Measurements from ENCODE around the gene ATG14.
"Not testable (repeated sequence)": the region's sequence is repeated elsewhere in the genome, so short reads cannot be mapped to it uniquely, and the experiment has no call there.

The ATG14 gene

GRCh38 chr14:55351111-55351510 lies 60.5 kb downstream of the ATG14 start:
- no peak for DNase-seq (ENCODE audit: low read depth, low spot score)

- DNase-seq (ENCODE audit: low read depth, low spot score) = no peak
These were observed 61.2 kb downstream of the ATG14 start for GRCh38 chr14:55350461-55350860.

- no peak for DNase-seq (ENCODE audit: low read depth, low spot score)
These were observed 62.1 kb downstream of the ATG14 start for GRCh38 chr14:55349565-55349964.

GRCh38 chr14:55348766-55349453 lies 62.7 kb downstream of the ATG14 start:
- DNase-seq (ENCODE audit: low read depth, low spot score) = no peak

GRCh38 chr14:55347748-55348147 lies 63.9 kb downstream of the ATG14 start:
- DNase-seq (ENCODE audit: low read depth, low spot score) = no peak

- DNase-seq (ENCODE audit: low read depth, low spot score) = no peak
These were observed 64.6 kb downstream of the ATG14 start for GRCh38 chr14:55347040-55347439.

GRCh38 chr14:55344582-55345163 lies 67.0 kb downstream of the ATG14 start:
- DNase-seq (ENCODE audit: low read depth, low spot score) = not testable (repeated sequence)

GRCh38 chr14:55341781-55342180 lies 69.8 kb downstream of the ATG14 start:
- DNase-seq (ENCODE audit: low read depth, low spot score) = no peak

GRCh38 chr14:55340482-55340881 lies 71.1 kb downstream of the ATG14 start:
- no peak for DNase-seq (ENCODE audit: low read depth, low spot score)

GRCh38 chr14:55339770-55340169 lies 71.9 kb downstream of the ATG14 start:
- DNase-seq (ENCODE audit: low read depth, low spot score) = no peak

GRCh38 chr14:55336691-55337090 lies 74.9 kb downstream of the ATG14 start:
- DNase-seq (ENCODE audit: low read depth, low spot score) = no peak

GRCh38 chr14:55336162-55336561 lies 75.5 kb downstream of the ATG14 start:
- DNase-seq (ENCODE audit: low read depth, low spot score) = no peak

- peak; percentile 42 for DNase-seq (ENCODE audit: low read depth, low spot score)
These were observed 77.7 kb downstream of the ATG14 start for GRCh38 chr14:55333711-55334485.

GRCh38 chr14:55332654-55333570 lies 78.7 kb downstream of the ATG14 start:
- peak; percentile 20 for DNase-seq (ENCODE audit: low read depth, low spot score)

GRCh38 chr14:55329999-55330710 lies 81.5 kb downstream of the ATG14 start:
- no peak for DNase-seq (ENCODE audit: low read depth, low spot score)

GRCh38 chr14:55328317-55328716 lies 83.3 kb downstream of the ATG14 start:
- DNase-seq (ENCODE audit: low read depth, low spot score) = no peak

GRCh38 chr14:55327179-55327578 lies 84.5 kb downstream of the ATG14 start:
- DNase-seq (ENCODE audit: low read depth, low spot score) = no peak

GRCh38 chr14:55324812-55325211 lies 86.8 kb downstream of the ATG14 start:
- no peak for DNase-seq (ENCODE audit: low read depth, low spot score)

GRCh38 chr14:55323910-55324309 lies 87.7 kb downstream of the ATG14 start:
- DNase-seq (ENCODE audit: low read depth, low spot score) = no peak

- DNase-seq (ENCODE audit: low read depth, low spot score) = no peak
These were observed 92.9 kb downstream of the ATG14 start for GRCh38 chr14:55318694-55319093.

Data from astrocyte of the hippocampus (primary cell).